Stimulated activated naive B cell treated with anti-CD40 and anti-IgM and Interleukin-4, amounts not matched to agents 10 μg/mL and 1 μg/mL and 100 μg/mL, for 72 hours (primary cell): Measurements from ENCODE around the gene TCF4.
A peak's percentile ranks its signal among the peaks of the same experiment; 100 is the strongest.

Experiments used
- ATAC-seq, 2 donors: fragments of 150-1000 bp; cut with Tn5 transposase; replicated peaks; 2 replicates each; pipeline ENCODE4 v1.10.0; 2021; ENCODE audit warnings: moderate library complexity in 1 of 2
- DNase-seq: peaks from one replicate; pipeline ENCODE4 v3.0.0; 2021
- H3K27ac Mint-ChIP-seq: one replicate; pipeline ENCODE4 v1.8.0; 2022; ENCODE audit warnings: mild to moderate bottlenecking, mixed read lengths
- H3K27me3 Mint-ChIP-seq, 2 donors: one replicate each; pipeline ENCODE4 v1.8.0; 2022; ENCODE audit warnings: mixed read lengths in 2 of 2
- H3K36me3 Mint-ChIP-seq, 2 donors: one replicate each; pipeline ENCODE4 v1.8.0; 2022; ENCODE audit warnings: mixed read lengths in 2 of 2, mild to moderate bottlenecking in 1 of 2
- H3K4me1 Mint-ChIP-seq, 2 donors: one replicate each; pipeline ENCODE4 v1.8.0; 2022; ENCODE audit warnings: mixed read lengths in 2 of 2, mild to moderate bottlenecking in 1 of 2
- H3K4me3 Mint-ChIP-seq, 2 donors: one replicate each; pipeline ENCODE4 v1.8.0; 2022; ENCODE audit warnings: mild to moderate bottlenecking in 2 of 2, mixed read lengths in 2 of 2, moderate library complexity in 1 of 2
- H3K9me3 Mint-ChIP-seq, 2 donors: one replicate each; pipeline ENCODE4 v1.8.0; 2022; ENCODE audit warnings: mixed read lengths in 2 of 2, mild to moderate bottlenecking in 1 of 2

The TCF4 gene

GRCh38 chr18:55593888-55594287 is 5.9 kb upstream of the TCF4 start:
- ATAC-seq (no peak), DNase-seq (no peak)
- H3K4me3 Mint-ChIP-seq: no peak overlapping the region
- H3K4me1 Mint-ChIP-seq: peaks cover 0 to 11% of the 10 kb centered on the region in 2 donors
- no peaks in the 10 kb centered on the region for H3K36me3 Mint-ChIP-seq
- peaks cover 0 to 4% of the 10 kb centered on the region in 2 donors for H3K9me3 Mint-ChIP-seq
- H3K27me3 Mint-ChIP-seq: no peaks in the 10 kb centered on the region
- H3K27ac Mint-ChIP-seq: no peak overlapping the region

GRCh38 chr18:55592572-55592971 is 4.6 kb upstream of the TCF4 start:
- peaks cover 2 to 4% of the 10 kb centered on the region in 2 donors for H3K36me3 Mint-ChIP-seq
- H3K9me3 Mint-ChIP-seq: peaks cover 0 to 4% of the 10 kb centered on the region in 2 donors
- peaks cover 0 to 11% of the 10 kb centered on the region in 2 donors for H3K4me1 Mint-ChIP-seq
- ATAC-seq (no peak), DNase-seq (no peak)
- H3K27me3 Mint-ChIP-seq: no peaks in the 10 kb centered on the region
- H3K27ac Mint-ChIP-seq: no peak overlapping the region
- H3K4me3 Mint-ChIP-seq: no peak overlapping the region

- DNase-seq (no peak), ATAC-seq (no peak)
- no peaks in the 10 kb centered on the region for H3K27me3 Mint-ChIP-seq
- peaks cover 2 to 4% of the 10 kb centered on the region in 2 donors for H3K36me3 Mint-ChIP-seq
- H3K4me3 Mint-ChIP-seq: no peak overlapping the region
- peaks cover 0 to 11% of the 10 kb centered on the region in 2 donors for H3K4me1 Mint-ChIP-seq
- H3K27ac Mint-ChIP-seq: no peak overlapping the region
- H3K9me3 Mint-ChIP-seq: peaks cover 0 to 4% of the 10 kb centered on the region in 2 donors
These were observed 4.1 kb upstream of the TCF4 start for GRCh38 chr18:55592106-55592505.

- Mint-ChIP-seq H3K9me3 (no peaks in the 10 kb centered on the region), H3K36me3 (peaks cover 4% of the 10 kb centered on the region in 2 donors), H3K27ac (peak overlapping the region; percentile 93), H3K4me3 (peak overlapping the region; percentile 82 to 90), H3K4me1 (peaks cover 9 to 33% of the 10 kb centered on the region in 2 donors), H3K27me3 (no peaks in the 10 kb centered on the region)
- peak; percentile 89 for DNase-seq
- peak; percentile 86 to 87 for ATAC-seq
These were observed 1.8 kb upstream of the TCF4 start for GRCh38 chr18:55589625-55590291.

GRCh38 chr18:55588870-55589595 is 1.0 kb upstream of the TCF4 start:
- Mint-ChIP-seq H3K27me3 (no peaks in the 10 kb centered on the region), H3K36me3 (peaks cover 4% of the 10 kb centered on the region in 2 donors), H3K9me3 (no peaks in the 10 kb centered on the region), H3K4me3 (peak overlapping the region; percentile 82 to 90), H3K4me1 (peaks cover 9 to 33% of the 10 kb centered on the region in 2 donors), H3K27ac (peak overlapping the region; percentile 93)
- ATAC-seq (no peak), DNase-seq (no peak)

- Mint-ChIP-seq H3K4me3 (peak overlapping the region; percentile 88 to 90), H3K36me3 (peaks cover 4 to 6% of the 10 kb centered on the region in 2 donors), H3K9me3 (no peaks in the 10 kb centered on the region), H3K27me3 (no peaks in the 10 kb centered on the region), H3K4me1 (peaks cover 11 to 37% of the 10 kb centered on the region in 2 donors), H3K27ac (peak overlapping the region; percentile 92)
- peak; percentile 31 to 48 for ATAC-seq
- peak; percentile 12 for DNase-seq
These were observed 428 bp downstream of the TCF4 start for GRCh38 chr18:55587418-55588110.

- Mint-ChIP-seq H3K27ac (peak overlapping the region; percentile 60), H3K4me1 (peaks cover 16 to 34% of the 10 kb centered on the region in 2 donors), H3K27me3 (no peaks in the 10 kb centered on the region), H3K9me3 (no peaks in the 10 kb centered on the region), H3K4me3 (peak overlapping the region; percentile 88), H3K36me3 (peaks cover 4 to 6% of the 10 kb centered on the region in 2 donors)
- no peak for DNase-seq
- no peak for ATAC-seq
These were observed 2.0 kb downstream of the TCF4 start for GRCh38 chr18:55585920-55586561.

DNA sequence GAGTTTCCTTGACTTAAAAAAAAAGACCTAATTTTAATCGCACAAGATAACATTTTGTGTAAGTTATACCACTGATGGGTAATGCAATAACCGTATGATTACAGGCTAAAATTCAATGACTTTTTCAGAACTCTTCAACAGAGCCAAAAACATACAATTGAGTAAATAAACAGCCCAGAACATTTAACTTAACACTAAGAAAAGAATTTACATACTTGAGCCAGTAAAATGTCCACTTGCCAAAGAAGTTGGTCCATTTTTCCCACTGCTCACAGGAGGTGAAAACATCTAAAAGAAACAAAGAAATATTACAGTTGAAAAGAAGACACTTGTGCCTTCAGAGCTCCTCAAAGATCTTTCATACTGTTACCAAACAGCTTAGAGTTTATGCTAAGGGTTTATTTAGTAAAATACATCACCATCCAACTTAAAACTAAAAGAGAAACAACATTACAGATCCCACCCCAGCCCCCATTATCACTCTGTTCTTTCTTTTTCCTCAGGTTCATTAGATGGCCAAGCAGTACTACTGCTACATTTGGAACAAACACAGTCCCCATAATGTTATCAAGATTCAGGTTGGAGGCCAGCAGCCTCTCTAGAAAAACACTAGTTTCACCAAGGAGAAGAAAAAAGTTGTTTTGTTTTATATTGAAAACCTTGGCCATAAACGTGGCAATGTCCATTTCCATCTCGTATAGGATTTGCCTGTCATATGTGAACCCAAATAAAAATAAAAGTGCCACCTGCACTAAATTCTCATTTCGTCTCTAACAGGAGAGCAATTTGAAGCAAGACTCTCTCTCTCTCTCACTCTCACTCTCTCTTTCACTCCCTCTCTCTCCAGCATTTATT is 2.7 kb downstream of the TCF4 start:
- peak overlapping the region; percentile 88 for H3K4me3 Mint-ChIP-seq
- peak overlapping the region; percentile 22 for H3K27ac Mint-ChIP-seq

GRCh38 chr18:55584201-55584600 is 3.8 kb downstream of the TCF4 start:
- DNase-seq (no peak), ATAC-seq (no peak)
- Mint-ChIP-seq H3K4me1 (peaks cover 19 to 26% of the 10 kb centered on the region in 2 donors), H3K27me3 (no peaks in the 10 kb centered on the region), H3K4me3 (no peak overlapping the region), H3K27ac (no peak overlapping the region), H3K9me3 (no peaks in the 10 kb centered on the region), H3K36me3 (peaks cover 4 to 6% of the 10 kb centered on the region in 2 donors)

More for the DNA sequence above, 2.7 kb downstream of the TCF4 start:
- H3K27me3 Mint-ChIP-seq: no peaks in the 10 kb centered on the region
- peaks cover 4 to 6% of the 10 kb centered on the region in 2 donors for H3K36me3 Mint-ChIP-seq
- DNase-seq: no peak
- H3K9me3 Mint-ChIP-seq: no peaks in the 10 kb centered on the region
- H3K4me1 Mint-ChIP-seq: peaks cover 19 to 34% of the 10 kb centered on the region in 2 donors
- ATAC-seq: no peak

DNA sequence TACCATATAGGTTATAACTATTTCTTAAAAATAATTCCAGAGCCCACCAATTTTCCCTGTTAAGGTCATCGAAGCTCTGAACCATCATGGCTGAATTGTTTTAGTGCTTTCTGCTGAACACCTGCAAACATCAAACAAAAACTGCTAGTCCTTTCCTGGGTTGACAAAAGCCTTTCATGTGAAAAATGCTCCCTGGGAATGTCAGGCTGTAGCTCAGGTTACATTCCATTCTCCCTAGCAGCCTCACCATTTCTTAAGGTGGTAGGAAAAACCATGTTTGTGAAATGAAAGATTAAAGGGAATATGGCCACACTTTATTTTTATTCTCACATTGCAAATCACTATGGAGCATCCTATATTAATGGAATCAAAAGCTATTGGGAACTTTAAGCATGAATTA is 5.7 kb downstream of the TCF4 start:
- peaks cover 21 to 26% of the 10 kb centered on the region in 2 donors for H3K4me1 Mint-ChIP-seq
- DNase-seq: no peak
- no peak for ATAC-seq
- H3K4me3 Mint-ChIP-seq: no peak overlapping the region
- H3K27me3 Mint-ChIP-seq: no peaks in the 10 kb centered on the region
- H3K9me3 Mint-ChIP-seq: no peaks in the 10 kb centered on the region
- no peak overlapping the region for H3K27ac Mint-ChIP-seq
- peaks cover 0 to 4% of the 10 kb centered on the region in 2 donors for H3K36me3 Mint-ChIP-seq

DNA sequence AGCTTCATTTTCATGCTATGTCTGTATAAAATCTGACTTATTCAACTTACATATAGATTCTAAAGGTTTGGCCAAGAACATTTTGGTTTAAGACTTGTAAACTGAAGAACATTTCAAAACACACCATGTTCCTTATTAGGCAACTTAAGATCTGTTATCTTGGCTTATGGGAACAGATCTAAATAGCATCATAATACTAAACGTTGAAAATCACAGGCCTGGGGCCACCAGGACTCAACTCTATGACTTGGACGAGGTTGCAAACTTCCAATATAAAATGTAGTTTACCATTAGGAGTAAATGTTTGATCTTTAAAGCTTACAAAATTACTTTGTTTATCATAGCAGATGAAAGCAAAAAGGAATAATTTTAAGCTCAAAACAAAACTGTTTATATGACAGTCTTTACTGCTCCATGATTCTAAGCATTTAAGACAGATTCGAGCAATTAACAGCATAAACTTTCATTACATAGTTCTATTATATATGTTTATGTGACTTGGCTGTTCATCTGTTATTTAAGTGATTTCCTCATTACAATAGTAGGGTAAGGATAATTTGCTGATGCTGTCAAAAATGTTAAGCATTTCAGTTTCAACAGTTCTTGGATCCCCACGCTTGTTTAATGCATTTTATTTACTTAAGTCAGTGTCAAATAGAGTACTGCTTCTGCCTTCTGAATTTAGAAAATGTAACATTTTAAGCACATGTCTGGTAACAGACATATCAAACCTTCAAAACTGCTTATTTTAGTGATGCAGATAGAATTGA is 8.3 kb downstream of the TCF4 start:
- no peak overlapping the region for H3K4me3 Mint-ChIP-seq
- ATAC-seq (no peak), DNase-seq (no peak)
- H3K27me3 Mint-ChIP-seq: no peaks in the 10 kb centered on the region
- peaks cover 2 to 3% of the 10 kb centered on the region in 2 donors for H3K36me3 Mint-ChIP-seq
- H3K4me1 Mint-ChIP-seq: peaks cover 18 to 21% of the 10 kb centered on the region in 2 donors
- no peak overlapping the region for H3K27ac Mint-ChIP-seq
- no peaks in the 10 kb centered on the region for H3K9me3 Mint-ChIP-seq

GRCh38 chr18:55577812-55578539 is 10.0 kb downstream of the TCF4 start:
- H3K4me3 Mint-ChIP-seq: no peak overlapping the region
- no peaks in the 10 kb centered on the region for H3K27me3 Mint-ChIP-seq
- no peak for DNase-seq
- H3K36me3 Mint-ChIP-seq: peaks cover 0 to 9% of the 10 kb centered on the region in 2 donors
- no peak overlapping the region for H3K27ac Mint-ChIP-seq
- no peak for ATAC-seq
- peaks cover 19 to 20% of the 10 kb centered on the region in 2 donors for H3K4me1 Mint-ChIP-seq
- no peaks in the 10 kb centered on the region for H3K9me3 Mint-ChIP-seq
